GM19035 (cell line): ENCODE measurements around the gene ZFPM1.
"Not testable (repeated sequence)": the region's sequence is repeated elsewhere in the genome, so short reads cannot be mapped to it uniquely, and the experiment has no call there.

Experiments
- ATAC-seq: cut with Tn5 transposase; IDR thresholded peaks from one replicate; pipeline ENCODE4 v1.9.1; 2021; ENCODE audit not compliant: unreplicated experiment

Gene ZFPM1

GRCh38 chr16:88453217-88453531 lies at the start of gene ZFPM1:
TSS of gene ZFPM1 (plus strand) at chr16:88453280. CDS start at chr16:88453639, 359 bp downstream.
- no peak for ATAC-seq

- ATAC-seq: no peak
These were observed 49.1 kb upstream of the ZFPM1 start for GRCh38 chr16:88403794-88404581.

- no peak for ATAC-seq
These were observed 48.3 kb upstream of the ZFPM1 start for GRCh38 chr16:88404769-88405168.

- no peak for ATAC-seq
These were observed 47.6 kb upstream of the ZFPM1 start for GRCh38 chr16:88405216-88406060.

- ATAC-seq: no peak
These were observed 46.7 kb upstream of the ZFPM1 start for GRCh38 chr16:88406096-88407041.

GRCh38 chr16:88407042-88407420 lies 46.0 kb upstream of the ZFPM1 start:
- ATAC-seq: no peak

- ATAC-seq: no peak
These were observed 45.3 kb upstream of the ZFPM1 start for GRCh38 chr16:88407807-88408206.

- no peak for ATAC-seq
These were observed 44.4 kb upstream of the ZFPM1 start for GRCh38 chr16:88408561-88409142.

GRCh38 chr16:88409296-88410065 lies 43.6 kb upstream of the ZFPM1 start:
- ATAC-seq: no peak

GRCh38 chr16:88410297-88410968 lies 42.6 kb upstream of the ZFPM1 start:
- not testable (repeated sequence) for ATAC-seq

- no peak for ATAC-seq
These were observed 41.0 kb upstream of the ZFPM1 start for GRCh38 chr16:88411951-88412576.

GRCh38 chr16:88412766-88413165 lies 40.3 kb upstream of the ZFPM1 start:
- no peak for ATAC-seq

- no peak for ATAC-seq
These were observed 39.8 kb upstream of the ZFPM1 start for GRCh38 chr16:88413231-88413630.

GRCh38 chr16:88413631-88414030 lies 39.4 kb upstream of the ZFPM1 start:
- ATAC-seq: no peak

- ATAC-seq: no peak
These were observed 38.3 kb upstream of the ZFPM1 start for GRCh38 chr16:88414521-88415380.

- no peak for ATAC-seq
These were observed 37.7 kb upstream of the ZFPM1 start for GRCh38 chr16:88415381-88415705.

GRCh38 chr16:88415713-88416323 lies 37.3 kb upstream of the ZFPM1 start:
- ATAC-seq: no peak

GRCh38 chr16:88416686-88417085 lies 36.4 kb upstream of the ZFPM1 start:
- ATAC-seq: no peak
